Measurements from ENCODE around the gene CORO2B.
A peak's percentile ranks its signal among the peaks of the same experiment; 100 is the strongest.

The CORO2B gene

GRCh38 chr15:68583936-68584755 is 5.4 kb downstream of the CORO2B start:
- TF ChIP-seq MAX (IDR thresholded peaks at IDR 0.05; ENCODE audit: low read depth, low read length) (no peak), POLR2A (IDR thresholded peaks at IDR 0.05; ENCODE audit: extremely low read depth, insufficient read length) (no peak), MYC (IDR thresholded peaks at IDR 0.05; ENCODE audit: low read depth, low read length) (no peak)
- TF ChIP-seq, protein P1, sequence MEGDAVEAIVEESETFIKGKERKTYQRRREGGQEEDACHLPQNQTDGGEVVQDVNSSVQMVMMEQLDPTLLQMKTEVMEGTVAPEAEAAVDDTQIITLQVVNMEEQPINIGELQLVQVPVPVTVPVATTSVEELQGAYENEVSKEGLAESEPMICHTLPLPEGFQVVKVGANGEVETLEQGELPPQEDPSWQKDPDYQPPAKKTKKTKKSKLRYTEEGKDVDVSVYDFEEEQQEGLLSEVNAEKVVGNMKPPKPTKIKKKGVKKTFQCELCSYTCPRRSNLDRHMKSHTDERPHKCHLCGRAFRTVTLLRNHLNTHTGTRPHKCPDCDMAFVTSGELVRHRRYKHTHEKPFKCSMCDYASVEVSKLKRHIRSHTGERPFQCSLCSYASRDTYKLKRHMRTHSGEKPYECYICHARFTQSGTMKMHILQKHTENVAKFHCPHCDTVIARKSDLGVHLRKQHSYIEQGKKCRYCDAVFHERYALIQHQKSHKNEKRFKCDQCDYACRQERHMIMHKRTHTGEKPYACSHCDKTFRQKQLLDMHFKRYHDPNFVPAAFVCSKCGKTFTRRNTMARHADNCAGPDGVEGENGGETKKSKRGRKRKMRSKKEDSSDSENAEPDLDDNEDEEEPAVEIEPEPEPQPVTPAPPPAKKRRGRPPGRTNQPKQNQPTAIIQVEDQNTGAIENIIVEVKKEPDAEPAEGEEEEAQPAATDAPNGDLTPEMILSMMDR (IDR thresholded peaks at IDR 0.05; ENCODE audit: low read depth, low read length) = no peak
- no peak for DNase-seq (ENCODE audit: low read depth)
- no peak overlapping the region for H3K4me3 ChIP-seq (ENCODE audit: low read depth, low read length)

DNA sequence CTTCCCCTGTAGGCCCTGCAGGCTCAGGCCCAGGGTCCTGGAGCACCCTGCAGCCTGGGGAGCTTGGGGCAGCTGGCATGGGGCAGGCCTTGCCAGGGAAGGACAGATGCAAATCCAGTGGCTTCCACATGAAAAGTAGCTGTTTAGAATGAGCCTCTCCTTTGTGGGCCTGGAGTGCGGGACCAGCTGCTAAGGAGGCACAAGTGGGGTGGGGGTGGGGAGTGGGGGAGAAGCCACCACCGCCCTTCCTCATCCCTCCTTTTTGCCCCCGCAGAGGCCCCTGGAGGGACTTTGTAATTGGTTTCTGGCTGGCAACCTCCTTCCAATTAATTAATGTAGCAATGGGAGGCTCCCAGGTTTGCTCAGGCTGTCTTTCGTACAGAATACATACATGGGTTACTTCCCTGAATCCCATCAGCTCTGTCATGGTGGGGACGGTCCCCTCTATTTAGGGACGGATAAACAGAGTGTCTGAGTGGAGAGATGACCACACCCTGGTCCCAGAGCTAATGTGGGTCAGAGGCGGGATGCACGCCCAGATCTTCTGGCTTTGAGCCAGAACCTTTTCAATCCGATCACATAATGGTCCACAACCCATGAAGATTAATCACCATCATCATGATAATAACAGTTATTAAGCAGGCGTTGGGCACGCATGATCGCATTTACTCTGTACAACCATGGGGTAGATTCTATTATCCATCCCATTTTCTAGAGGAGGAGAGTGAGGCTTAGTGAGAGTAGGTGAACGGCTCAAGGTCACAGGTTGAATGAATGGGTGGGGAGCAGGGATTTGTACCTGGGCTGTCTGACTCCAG is 6.2 kb downstream of the CORO2B start:
- no peak for DNase-seq (ENCODE audit: low read depth)
- TF ChIP-seq MAX (IDR thresholded peaks at IDR 0.05; ENCODE audit: low read depth, low read length) = no peak
- TF ChIP-seq, protein P1 (IDR thresholded peaks at IDR 0.05; ENCODE audit: low read depth, low read length) = no peak
- no peak for TF ChIP-seq POLR2A (IDR thresholded peaks at IDR 0.05; ENCODE audit: extremely low read depth, insufficient read length)
- TF ChIP-seq MYC (IDR thresholded peaks at IDR 0.05; ENCODE audit: low read depth, low read length) = no peak

GRCh38 chr15:68585574-68586273 is 6.9 kb downstream of the CORO2B start:
- TF ChIP-seq, protein P1 (IDR thresholded peaks at IDR 0.05; ENCODE audit: low read depth, low read length) = no peak
- TF ChIP-seq MAX (IDR thresholded peaks at IDR 0.05; ENCODE audit: low read depth, low read length) (no peak), MYC (IDR thresholded peaks at IDR 0.05; ENCODE audit: low read depth, low read length) (no peak), POLR2A (IDR thresholded peaks at IDR 0.05; ENCODE audit: extremely low read depth, insufficient read length) (no peak)
- no peak overlapping the region for H3K4me3 ChIP-seq (ENCODE audit: low read depth, low read length)
- DNase-seq (ENCODE audit: low read depth) = no peak

More for the DNA sequence above, 6.2 kb downstream of the CORO2B start:
- H3K4me3 ChIP-seq (ENCODE audit: low read depth, low read length) = no peak overlapping the region

- DNase-seq (ENCODE audit: low read depth) = peak; percentile 46
- TF ChIP-seq, protein P1 (IDR thresholded peaks at IDR 0.05; ENCODE audit: low read depth, low read length) = no peak
- no peak for TF ChIP-seq MAX (IDR thresholded peaks at IDR 0.05; ENCODE audit: low read depth, low read length)
- no peak for TF ChIP-seq MYC (IDR thresholded peaks at IDR 0.05; ENCODE audit: low read depth, low read length)
- no peak for TF ChIP-seq POLR2A (IDR thresholded peaks at IDR 0.05; ENCODE audit: extremely low read depth, insufficient read length)
- H3K4me3 ChIP-seq (ENCODE audit: low read depth, low read length) = no peak overlapping the region
Observed at GRCh38 chr15:68586274-68586961, 7.6 kb downstream of the CORO2B start.

DNA sequence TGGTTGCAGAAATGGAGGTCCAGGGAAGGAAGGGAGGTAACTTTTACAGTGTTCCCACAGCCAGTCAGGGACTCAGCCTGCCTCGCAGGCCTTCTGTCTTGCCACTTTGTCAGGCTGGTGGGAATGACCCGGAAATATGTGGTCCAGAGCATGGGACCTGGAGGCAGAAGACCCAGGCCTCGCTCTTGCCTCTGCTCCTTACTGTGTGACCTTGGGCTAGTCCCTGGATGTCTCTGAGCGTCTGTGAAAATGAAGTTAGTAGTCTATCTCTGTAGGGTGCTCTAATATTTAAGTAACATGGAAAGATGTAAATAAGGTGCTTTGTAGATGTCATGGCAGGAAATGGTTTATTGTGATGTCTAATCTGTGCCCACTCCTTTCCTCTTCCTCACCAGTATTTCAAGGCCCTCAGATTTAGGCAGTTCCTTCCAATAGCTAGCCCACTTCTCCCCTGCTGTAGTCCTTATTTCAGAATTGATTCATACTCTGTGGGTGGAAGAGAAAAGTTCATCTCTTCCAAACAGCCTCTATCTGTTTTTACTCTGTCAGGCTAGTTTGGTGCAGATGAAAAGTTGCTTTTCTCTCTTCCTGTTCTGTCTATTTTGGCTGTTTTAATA is 9.1 kb downstream of the CORO2B start:
- no peak overlapping the region for H3K4me3 ChIP-seq (ENCODE audit: low read depth, low read length)
- no peak for DNase-seq (ENCODE audit: low read depth)
- TF ChIP-seq, protein P1 (IDR thresholded peaks at IDR 0.05; ENCODE audit: low read depth, low read length) = no peak
- TF ChIP-seq MYC (IDR thresholded peaks at IDR 0.05; ENCODE audit: low read depth, low read length) = no peak
- TF ChIP-seq MAX (IDR thresholded peaks at IDR 0.05; ENCODE audit: low read depth, low read length) = no peak
- no peak for TF ChIP-seq POLR2A (IDR thresholded peaks at IDR 0.05; ENCODE audit: extremely low read depth, insufficient read length)
